ENCODE results near the gene BCR.

The BCR gene

GRCh38 chr22:23218053-23218866 lies 38.0 kb downstream of the BCR start:
- no peak for DNase-seq (ENCODE audit: low read depth)

GRCh38 chr22:23218867-23219251 lies 38.5 kb downstream of the BCR start:
- DNase-seq (ENCODE audit: low read depth) = no peak

GRCh38 chr22:23219317-23219716 lies 39.0 kb downstream of the BCR start:
- DNase-seq (ENCODE audit: low read depth) = no peak

- peak; percentile 44 for DNase-seq (ENCODE audit: low read depth)
These were observed 39.6 kb downstream of the BCR start for GRCh38 chr22:23219822-23220484.

- DNase-seq (ENCODE audit: low read depth) = no peak
These were observed 40.4 kb downstream of the BCR start for GRCh38 chr22:23220485-23221350.

GRCh38 chr22:23221351-23221804 lies 41.1 kb downstream of the BCR start:
- no peak for DNase-seq (ENCODE audit: low read depth)

GRCh38 chr22:23222033-23222792 lies 41.9 kb downstream of the BCR start:
- no peak for DNase-seq (ENCODE audit: low read depth)

- DNase-seq (ENCODE audit: low read depth) = no peak
These were observed 42.7 kb downstream of the BCR start for GRCh38 chr22:23222793-23223568.

- DNase-seq (ENCODE audit: low read depth) = no peak
These were observed 43.4 kb downstream of the BCR start for GRCh38 chr22:23223569-23224317.

- DNase-seq (ENCODE audit: low read depth) = no peak
These were observed 44.5 kb downstream of the BCR start for GRCh38 chr22:23224846-23225245.

- DNase-seq (ENCODE audit: low read depth) = no peak
These were observed 45.0 kb downstream of the BCR start for GRCh38 chr22:23225337-23225723.

GRCh38 chr22:23225724-23226496 lies 45.6 kb downstream of the BCR start:
- no peak for DNase-seq (ENCODE audit: low read depth)

GRCh38 chr22:23226497-23226850 lies 46.2 kb downstream of the BCR start:
- DNase-seq (ENCODE audit: low read depth) = no peak

GRCh38 chr22:23227380-23227779 lies 47.1 kb downstream of the BCR start:
- DNase-seq (ENCODE audit: low read depth) = no peak

GRCh38 chr22:23228503-23228902 lies 48.2 kb downstream of the BCR start:
- DNase-seq (ENCODE audit: low read depth) = no peak

- no peak for DNase-seq (ENCODE audit: low read depth)
These were observed 49.3 kb downstream of the BCR start for GRCh38 chr22:23229646-23230045.

- no peak for DNase-seq (ENCODE audit: low read depth)
These were observed 50.2 kb downstream of the BCR start for GRCh38 chr22:23230348-23231068.

- DNase-seq (ENCODE audit: low read depth) = no peak
These were observed 51.3 kb downstream of the BCR start for GRCh38 chr22:23231471-23232093.

All from stimulated activated CD8-positive, alpha-beta memory T cell treated with anti-CD3 and anti-CD28 coated beads, Interleukin-4, amount 100 ng/mL, for 24 hours (primary cell).